OCI-LY1 (cell line): Measurements from ENCODE around the gene PIGQ.

ENCODE experiments used
- EZH2 ChIP-seq: fragments of 200-600 bp; sonication (generic), shearing (Covaris generic); IDR thresholded peaks from 2 replicates; pipeline ENCODE4 v1.8.0; 2017; ENCODE audit warnings: borderline replicate concordance, mixed run types, mild to moderate bottlenecking, antibody characterized with exemption, low read length, moderate library complexity, mixed read lengths
- TF ChIP-seq, protein P1 (sequence below): fragments of 200-600 bp; sonication (generic), shearing (Covaris generic); IDR thresholded peaks from 2 replicates; pipeline ENCODE4 v1.5.1; 2017; ENCODE audit warnings: mild to moderate bottlenecking, antibody characterized with exemption, low read length, moderate library complexity, mixed read lengths

- TF ChIP-seq, protein P1, sequence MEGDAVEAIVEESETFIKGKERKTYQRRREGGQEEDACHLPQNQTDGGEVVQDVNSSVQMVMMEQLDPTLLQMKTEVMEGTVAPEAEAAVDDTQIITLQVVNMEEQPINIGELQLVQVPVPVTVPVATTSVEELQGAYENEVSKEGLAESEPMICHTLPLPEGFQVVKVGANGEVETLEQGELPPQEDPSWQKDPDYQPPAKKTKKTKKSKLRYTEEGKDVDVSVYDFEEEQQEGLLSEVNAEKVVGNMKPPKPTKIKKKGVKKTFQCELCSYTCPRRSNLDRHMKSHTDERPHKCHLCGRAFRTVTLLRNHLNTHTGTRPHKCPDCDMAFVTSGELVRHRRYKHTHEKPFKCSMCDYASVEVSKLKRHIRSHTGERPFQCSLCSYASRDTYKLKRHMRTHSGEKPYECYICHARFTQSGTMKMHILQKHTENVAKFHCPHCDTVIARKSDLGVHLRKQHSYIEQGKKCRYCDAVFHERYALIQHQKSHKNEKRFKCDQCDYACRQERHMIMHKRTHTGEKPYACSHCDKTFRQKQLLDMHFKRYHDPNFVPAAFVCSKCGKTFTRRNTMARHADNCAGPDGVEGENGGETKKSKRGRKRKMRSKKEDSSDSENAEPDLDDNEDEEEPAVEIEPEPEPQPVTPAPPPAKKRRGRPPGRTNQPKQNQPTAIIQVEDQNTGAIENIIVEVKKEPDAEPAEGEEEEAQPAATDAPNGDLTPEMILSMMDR: no peak
- TF ChIP-seq EZH2: no peak
Observed at GRCh38 chr16:543301-544164, 26.2 kb upstream of the PIGQ start.
